Adrenal gland (tissue), 19 donors: Measurements from ENCODE around the gene ARV1. TPM values are rescaled to one million over a fixed set of nuclear protein-coding genes. Genes with fewer than 3 reads are reported as not detected.
A peak's percentile ranks its signal among the peaks of the same experiment; 100 is the strongest.

Source experiments
- DNase-seq, 7 donors: peaks; one replicate each; pipeline ENCODE4 v3.0.0-alpha.2; 2019 to 2020
- H3K27ac ChIP-seq, 5 donors: fragments of 200-600 bp; sonication (generic) in 4 of 5; 1 replicate in 3 of 5; 2 replicates in 2 of 5; pipeline versions ENCODE4 v1.5.1 to v1.8.0; 2016 to 2020; ENCODE audit warnings: mild to moderate bottlenecking in 1 of 5
- H3K27me3 ChIP-seq: fragments of 200-600 bp; 2 replicates; pipeline ENCODE4 v1.8.0; 2021
- H3K36me3 ChIP-seq, 2 donors: fragments of 200-600 bp; replicated peaks in 1 of 2; 1 replicate in 1 of 2; 2 replicates in 1 of 2; pipeline versions ENCODE4 v1.5.1 to v1.8.0; 2018 to 2022
- H3K4me1 ChIP-seq, 2 donors: fragments of 200-600 bp; replicated peaks in 1 of 2; 1 replicate in 1 of 2; 2 replicates in 1 of 2; pipeline versions ENCODE4 v1.5.1 to v1.8.0; 2018 to 2021
- H3K4me3 ChIP-seq, 4 donors: fragments of 200-600 bp; sonication (generic) in 3 of 4; one replicate each; pipeline ENCODE4 v1.5.1; 2016 to 2018
- H3K9me3 ChIP-seq, 3 donors: fragments of 200-600 bp; sonication (generic) in 1 of 3; replicated peaks in 1 of 3; 1 replicate in 2 of 3; 2 replicates in 1 of 3; pipeline versions ENCODE4 v1.5.1 to v1.8.0; 2016 to 2021
- POLR2A ChIP-seq, 2 donors: fragments of 450-650 bp; IDR thresholded peaks; one replicate each; pipeline ENCODE4 v1.6.1; 2017; ENCODE audit warnings: antibody characterized with exemption in 2 of 2, mild to moderate bottlenecking in 2 of 2, moderate library complexity in 1 of 2
- WGBS, 4 donors: extraction: QIAGEN DNeasy Blood & Tissue Kit in 2 of 4; methylation state at CpG; one replicate each; pipeline versions ENCODE4 v1.1.5 to v1.1.7; 2013 to 2017; 5-methylcytosine and 5-hydroxymethylcytosine counted together
- intact Hi-C, 2 donors: fragments of 100-400 bp; cut with DNase I; formaldehyde crosslinking; loops; one replicate each; pipeline versions ENCODE4 v1.14.1 to v1.15.0; 2022 to 2023
- long read RNA-seq, 10 donors: library from polyadenylated mRNA in 3 of 10; unstranded in 2 of 10; stranded (forward) in 1 of 10; transcript quantifications; one replicate each; pipeline ENCODE4 v2.0.0 and lab custom pipeline, GENCODE V29; 2021 to 2026
- polyA plus RNA-seq, 3 donors: library from polyadenylated mRNA; stranded (reverse); fragments of 200-250 nt in 2 of 3; fragments of 350-450 nt in 1 of 3; fragmentation: Illumina TruSeq in 1 of 3; extraction: RNeasy Lipid Tissue Mini Kit (QIAGEN cat#74804) in 1 of 3; gene quantifications; one replicate each; pipeline ENCODE4 v1.2.3, GENCODE V29; 2013 to 2014
- total RNA-seq, 9 donors: library from RNA; depleted of rRNA in 4 of 9; stranded (reverse); fragments of >200 nt in 4 of 9; fragments of 120-200 nt in 1 of 9; fragmentation: NEBNext Ultra II Directional in 1 of 9; extraction: Animal tissue kit (Norgen Biotek cat#: 25700) in 1 of 9; gene quantifications; one replicate each; pipeline versions ENCODE4 v1.1.0 to v1.2.4, GENCODE V29; 2013 to 2023
- TF ChIP-seq, protein P1 (sequence below), 6 experiments: fragments of 450-650 bp in 4 of 6; fragments of 200-600 bp in 2 of 6; sonication (generic) in 1 of 6; IDR thresholded peaks; 1 replicate in 5 of 6; 2 replicates in 1 of 6; pipeline versions ENCODE4 v1.5.1 to v1.8.0; 2016 to 2021; ENCODE audit warnings: antibody characterized with exemption in 6 of 6, mild to moderate bottlenecking in 2 of 6, moderate library complexity in 1 of 6
- donor health status: healthy with polysubstance abuse.
- donor health status: Bipolar disorder and iron deficiency.
- donor health status: DM: yes; HTN: yes; CAD: no.
- donor health status: DM: no; HTN: no; CAD: no.
- donor health status: DM: no; HTN: no; CAD: no.
- donor health status: DM: yes; HTN: yes; CAD: no.

The ARV1 gene
- total RNA-seq (10 to 100 TPM; 20.1 to 40.6 (median 22.6) TPM), polyA plus RNA-seq (10 to 100 TPM; 39.6 to 81.5 (median 71.2) TPM)
- long read RNA-seq, donor 1, transcript ARV1-201 (6 exons, 1,335 nt): major isoform, 10 of 10 reads
- long read RNA-seq, donor 1, partial matches to known transcripts: 0 of 10 reads
- long read RNA-seq, donor 1, other reads (novel, unspliced or antisense): 0 of 10 reads
- long read RNA-seq, donor 2, transcript ARV1-201 (6 exons, 1,335 nt): major isoform, 7 of 12 reads
- long read RNA-seq, donor 2, partial matches to known transcripts: 5 of 12 reads
- long read RNA-seq, donor 2, other reads (novel, unspliced or antisense): 0 of 12 reads
- long read RNA-seq, donor 3, transcript ARV1-201 (6 exons, 1,335 nt): major isoform, 5 of 10 reads
- long read RNA-seq, donor 3, partial matches to known transcripts: 5 of 10 reads
- long read RNA-seq, donor 3, other reads (novel, unspliced or antisense): 0 of 10 reads
- long read RNA-seq, donor 4, transcript ARV1-201 (6 exons, 1,335 nt): major isoform, 11 of 15 reads
- long read RNA-seq, donor 4, partial matches to known transcripts: 1 of 15 reads
- long read RNA-seq, donor 4, other reads (novel, unspliced or antisense): 3 of 15 reads
- long read RNA-seq, donor 5, transcript ARV1-201 (6 exons, 1,335 nt): major isoform, 23 of 27 reads
- long read RNA-seq, donor 5, partial matches to known transcripts: 1 of 27 reads
- long read RNA-seq, donor 5, other reads (novel, unspliced or antisense): 3 of 27 reads
- long read RNA-seq, donor 6, transcript ARV1-201 (6 exons, 1,335 nt): major isoform, 11 of 15 reads
- long read RNA-seq, donor 6, partial matches to known transcripts: 2 of 15 reads
- long read RNA-seq, donor 6, other reads (novel, unspliced or antisense): 1 of 15 reads
- long read RNA-seq, donor 7, partial matches to known transcripts: 0 of 3 reads
- long read RNA-seq, donor 7, other reads (novel, unspliced or antisense): 0 of 3 reads
- long read RNA-seq, donor 8, transcript ARV1-201 (6 exons, 1,335 nt): major isoform, 11 of 11 reads
- long read RNA-seq, donor 8, partial matches to known transcripts: 0 of 11 reads
- long read RNA-seq, donor 8, other reads (novel, unspliced or antisense): 0 of 11 reads
- long read RNA-seq, donor 9, transcript ARV1-201 (6 exons, 1,335 nt): major isoform, 5 of 5 reads
- long read RNA-seq, donor 9, partial matches to known transcripts: 0 of 5 reads
- long read RNA-seq, donor 9, other reads (novel, unspliced or antisense): 0 of 5 reads
- long read RNA-seq, donor 10, partial matches to known transcripts: 0 of 2 reads
- long read RNA-seq, donor 10, other reads (novel, unspliced or antisense): 0 of 2 reads

- H3K4me3 ChIP-seq: peak within 1 kb of the TSS; percentile 31 to 98 (median 68)
- 0 to 1% (median 1%) methylated on average over 12 to 79 of the region's 79 CpGs for WGBS, 4 donors
- peak; percentile 30 to 87 for TF ChIP-seq POLR2A (IDR thresholded peaks at IDR 0.05)
- TF ChIP-seq, protein P1, sequence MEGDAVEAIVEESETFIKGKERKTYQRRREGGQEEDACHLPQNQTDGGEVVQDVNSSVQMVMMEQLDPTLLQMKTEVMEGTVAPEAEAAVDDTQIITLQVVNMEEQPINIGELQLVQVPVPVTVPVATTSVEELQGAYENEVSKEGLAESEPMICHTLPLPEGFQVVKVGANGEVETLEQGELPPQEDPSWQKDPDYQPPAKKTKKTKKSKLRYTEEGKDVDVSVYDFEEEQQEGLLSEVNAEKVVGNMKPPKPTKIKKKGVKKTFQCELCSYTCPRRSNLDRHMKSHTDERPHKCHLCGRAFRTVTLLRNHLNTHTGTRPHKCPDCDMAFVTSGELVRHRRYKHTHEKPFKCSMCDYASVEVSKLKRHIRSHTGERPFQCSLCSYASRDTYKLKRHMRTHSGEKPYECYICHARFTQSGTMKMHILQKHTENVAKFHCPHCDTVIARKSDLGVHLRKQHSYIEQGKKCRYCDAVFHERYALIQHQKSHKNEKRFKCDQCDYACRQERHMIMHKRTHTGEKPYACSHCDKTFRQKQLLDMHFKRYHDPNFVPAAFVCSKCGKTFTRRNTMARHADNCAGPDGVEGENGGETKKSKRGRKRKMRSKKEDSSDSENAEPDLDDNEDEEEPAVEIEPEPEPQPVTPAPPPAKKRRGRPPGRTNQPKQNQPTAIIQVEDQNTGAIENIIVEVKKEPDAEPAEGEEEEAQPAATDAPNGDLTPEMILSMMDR (IDR thresholded peaks at IDR 0.05): peak in 3 of 6 experiments; percentile 11 to 25 (median 19)
Observed at GRCh38 chr1:230978491-230979388, at the start of gene ARV1, which contains the start of gene TTC13. TSS of gene ARV1 (plus strand) at chr1:230979094. CDS start at chr1:230979106, 12 bp downstream. TSS of gene TTC13 (minus strand) at chr1:230978861. CDS start at chr1:230978830, 31 bp downstream.

DNA sequence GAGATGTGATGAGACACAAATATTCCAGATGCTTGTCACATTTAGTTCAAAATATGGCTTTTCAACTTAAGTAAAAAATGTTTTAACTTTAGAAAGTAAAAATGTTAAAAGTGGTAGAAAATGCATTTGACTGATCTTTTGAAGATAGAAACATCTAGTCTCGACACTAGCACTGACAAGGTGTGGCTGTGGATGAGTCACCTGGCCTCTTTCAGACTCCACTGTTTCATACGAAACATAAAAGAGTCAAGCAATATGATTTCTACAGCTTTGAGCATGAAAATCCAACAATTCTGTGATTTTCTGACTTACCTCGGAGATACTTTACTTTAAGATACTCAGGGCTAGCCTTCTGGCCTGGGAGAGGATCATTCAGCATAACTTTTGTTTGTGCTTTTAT is 47.9 kb upstream of the ARV1 start:
- Histone ChIP-seq H3K27ac (no peak overlapping the region), H3K9me3 (no peaks in the 10 kb centered on the region), H3K36me3 (peaks cover 0 to 11% of the 10 kb centered on the region in 2 donors), H3K4me3 (no peak overlapping the region), H3K27me3 (no peaks in the 10 kb centered on the region), H3K4me1 (no peaks in the 10 kb centered on the region)
- 88 to 94% (median 91%) methylated on average over 3 of the region's 3 CpGs for WGBS, 4 donors
- intact Hi-C loops: no loop called here
- no peak for TF ChIP-seq POLR2A (IDR thresholded peaks at IDR 0.05)
- TF ChIP-seq, protein P1 (IDR thresholded peaks at IDR 0.05): no peak
- no peak for DNase-seq

More at GRCh38 chr1:230978491-230979388, at the start of gene ARV1, which contains the start of gene TTC13:
- intact Hi-C loops: no loop called here
- Histone ChIP-seq H3K4me1 (peaks cover 8 to 29% of the 10 kb centered on the region in 2 donors), H3K9me3 (no peaks in the 10 kb centered on the region), H3K27me3 (no peaks in the 10 kb centered on the region), H3K27ac (peak within 1 kb of the TSS in 4 of 5 donors; percentile 45 to 85 (median 58)), H3K36me3 (peaks cover 0 to 4% of the 10 kb centered on the region in 2 donors)
- DNase-seq: peak; percentile 98 to 100 (median 99)

- H3K36me3 ChIP-seq: peaks cover 0 to 3% of the 10 kb centered on the region in 2 donors
- no peaks in the 10 kb centered on the region for H3K9me3 ChIP-seq
- no peak for TF ChIP-seq POLR2A (IDR thresholded peaks at IDR 0.05)
- TF ChIP-seq, protein P1 (IDR thresholded peaks at IDR 0.05): no peak
- H3K27ac ChIP-seq: no peak overlapping the region
- DNase-seq: no peak
- no peak overlapping the region for H3K4me3 ChIP-seq
- H3K27me3 ChIP-seq: no peaks in the 10 kb centered on the region
- 95 to 98% (median 96%) methylated on average over 6 of the region's 6 CpGs for WGBS, 4 donors
- intact Hi-C loops: no loop called here
- H3K4me1 ChIP-seq: peaks cover 3 to 6% of the 10 kb centered on the region in 2 donors
Observed at GRCh38 chr1:230935852-230936251, 43.0 kb upstream of the ARV1 start.
